ENCODE results near the gene FIBIN.

The FIBIN gene

DNA sequence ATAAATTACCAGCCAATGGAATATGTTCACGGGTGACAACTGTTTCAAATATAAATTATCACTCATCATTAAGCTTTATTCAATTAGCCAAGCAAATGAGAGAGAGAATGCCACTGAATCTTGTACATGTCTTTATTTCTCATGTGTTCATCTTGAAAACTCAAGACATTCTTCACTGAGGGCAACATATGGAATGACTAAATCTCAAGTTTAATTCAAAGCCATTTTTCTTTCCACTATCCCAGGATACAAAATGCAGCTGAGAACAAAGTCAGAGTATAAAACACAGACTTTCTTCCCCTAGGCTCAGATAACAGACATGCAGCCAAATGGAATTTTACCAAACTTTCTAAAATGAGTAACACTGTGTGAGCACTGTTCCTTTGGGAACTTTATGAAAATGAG, 34.7 kb downstream of the FIBIN start:
- no peak for DNase-seq
- Histone ChIP-seq H3K27ac (ENCODE audit: low read length) (no peak overlapping the region), H4K20me1 (ENCODE audit: insufficient read depth, low read length) (no peaks in the 10 kb centered on the region), H3K4me1 (ENCODE audit: insufficient read depth, low read length) (no peaks in the 10 kb centered on the region), H3K4me2 (ENCODE audit: insufficient read depth, low read length) (no peak overlapping the region), H3K9ac (ENCODE audit: low read depth, low read length) (no peak overlapping the region), H3K4me3 (ENCODE audit: low read depth in 1 of 2, low read length in 2 of 2) (no peak overlapping the region), H2AFZ (ENCODE audit: low read depth, low read length) (no peak overlapping the region), H3K79me2 (ENCODE audit: insufficient read depth, low read length) (no peaks in the 10 kb centered on the region), H3K36me3 (ENCODE audit: insufficient read depth, low read length) (no peaks in the 10 kb centered on the region), H3K27me3 (ENCODE audit: insufficient read depth, low read length, poor library complexity) (no peaks in the 10 kb centered on the region), H3K9me3 (ENCODE audit: insufficient read depth, low read length, severe bottlenecking) (peaks cover 7% of the 10 kb centered on the region)
- ATAC-seq (ENCODE audit: insufficient read depth, low read depth): no peak
- TF ChIP-seq EZH2 (IDR thresholded peaks at IDR 0.05; ENCODE audit: borderline replicate concordance, low read depth, low read length, severe bottlenecking) (no peak), CTCF (IDR thresholded peaks at IDR 0.05; ENCODE audit: borderline replicate concordance, extremely low read depth, low read length, poor library complexity, severe bottlenecking) (no peak)

- no peak overlapping the region for H2AFZ ChIP-seq (ENCODE audit: low read depth, low read length)
- no peaks in the 10 kb centered on the region for H3K4me1 ChIP-seq (ENCODE audit: insufficient read depth, low read length)
- H3K4me2 ChIP-seq (ENCODE audit: insufficient read depth, low read length): no peak overlapping the region
- DNase-seq: no peak
- H4K20me1 ChIP-seq (ENCODE audit: insufficient read depth, low read length): no peaks in the 10 kb centered on the region
- H3K9me3 ChIP-seq (ENCODE audit: insufficient read depth, low read length, severe bottlenecking): peaks cover 7% of the 10 kb centered on the region
- H3K36me3 ChIP-seq (ENCODE audit: insufficient read depth, low read length): no peaks in the 10 kb centered on the region
- no peak overlapping the region for H3K9ac ChIP-seq (ENCODE audit: low read depth, low read length)
- no peak for ATAC-seq (ENCODE audit: insufficient read depth, low read depth)
- H3K4me3 ChIP-seq (ENCODE audit: low read depth in 1 of 2, low read length in 2 of 2): no peak overlapping the region
- TF ChIP-seq EZH2 (IDR thresholded peaks at IDR 0.05; ENCODE audit: borderline replicate concordance, low read depth, low read length, severe bottlenecking) (no peak), CTCF (IDR thresholded peaks at IDR 0.05; ENCODE audit: borderline replicate concordance, extremely low read depth, low read length, poor library complexity, severe bottlenecking) (no peak)
- no peaks in the 10 kb centered on the region for H3K79me2 ChIP-seq (ENCODE audit: insufficient read depth, low read length)
- no peaks in the 10 kb centered on the region for H3K27me3 ChIP-seq (ENCODE audit: insufficient read depth, low read length, poor library complexity)
- H3K27ac ChIP-seq (ENCODE audit: low read length): no peak overlapping the region
Measured at GRCh38 chr11:27029966-27030365, 36.1 kb downstream of the FIBIN start.

DNA sequence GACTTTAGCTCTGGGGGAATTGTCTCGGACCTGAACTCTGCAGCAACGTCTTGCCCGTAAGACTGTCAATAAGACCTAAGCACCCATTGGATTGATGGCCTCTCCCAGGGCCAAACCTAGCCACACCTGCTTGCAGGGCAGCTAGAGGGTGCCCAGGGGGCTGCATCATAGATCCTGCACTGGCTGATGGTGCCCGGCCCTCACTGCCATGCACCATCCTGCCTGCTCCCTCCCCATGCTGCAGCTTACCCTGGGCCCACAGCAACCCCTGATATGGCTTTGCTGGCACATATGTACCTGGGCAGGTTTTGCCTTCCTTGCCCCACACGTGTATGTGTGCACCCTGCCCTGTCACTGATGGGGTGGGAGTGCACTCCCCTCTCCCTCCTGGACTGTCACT, 37.8 kb downstream of the FIBIN start:
- H3K79me2 ChIP-seq (ENCODE audit: insufficient read depth, low read length): no peaks in the 10 kb centered on the region
- no peak for ATAC-seq (ENCODE audit: insufficient read depth, low read depth)
- H3K36me3 ChIP-seq (ENCODE audit: insufficient read depth, low read length): no peaks in the 10 kb centered on the region
- H3K9me3 ChIP-seq (ENCODE audit: insufficient read depth, low read length, severe bottlenecking): peaks cover 7% of the 10 kb centered on the region
- no peak for DNase-seq
- H3K27me3 ChIP-seq (ENCODE audit: insufficient read depth, low read length, poor library complexity): no peaks in the 10 kb centered on the region
- H3K4me3 ChIP-seq (ENCODE audit: low read depth in 1 of 2, low read length in 2 of 2): no peak overlapping the region
- H3K4me1 ChIP-seq (ENCODE audit: insufficient read depth, low read length): no peaks in the 10 kb centered on the region
- no peak overlapping the region for H2AFZ ChIP-seq (ENCODE audit: low read depth, low read length)
- no peak overlapping the region for H3K9ac ChIP-seq (ENCODE audit: low read depth, low read length)
- no peak overlapping the region for H3K4me2 ChIP-seq (ENCODE audit: insufficient read depth, low read length)
- no peaks in the 10 kb centered on the region for H4K20me1 ChIP-seq (ENCODE audit: insufficient read depth, low read length)
- H3K27ac ChIP-seq (ENCODE audit: low read length): no peak overlapping the region
- no peak for TF ChIP-seq CTCF (IDR thresholded peaks at IDR 0.05; ENCODE audit: borderline replicate concordance, extremely low read depth, low read length, poor library complexity, severe bottlenecking)
- TF ChIP-seq EZH2 (IDR thresholded peaks at IDR 0.05; ENCODE audit: borderline replicate concordance, low read depth, low read length, severe bottlenecking): no peak

DNA sequence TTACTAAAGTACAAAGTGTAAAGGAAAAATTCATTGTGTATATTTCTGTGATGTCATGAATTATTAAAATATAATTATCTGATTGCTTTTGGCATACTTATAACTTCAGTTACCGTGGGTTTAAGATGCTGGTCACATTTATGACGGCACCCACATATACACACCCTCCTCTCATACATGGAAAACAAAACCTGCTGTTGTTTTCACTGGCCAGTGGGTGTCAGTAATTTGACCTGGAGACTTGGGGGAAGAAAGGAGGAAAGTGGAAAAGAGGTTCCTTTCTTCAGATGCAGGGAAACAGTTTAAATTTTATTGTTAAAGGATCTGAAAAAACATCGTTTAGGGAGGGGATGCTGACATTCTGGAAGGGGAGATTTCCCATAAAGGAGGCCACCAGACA, 46.0 kb downstream of the FIBIN start:
- no peak overlapping the region for H2AFZ ChIP-seq (ENCODE audit: low read depth, low read length)
- no peak for ATAC-seq (ENCODE audit: insufficient read depth, low read depth)

More for the DNA sequence above, 46.0 kb downstream of the FIBIN start:
- Histone ChIP-seq H4K20me1 (ENCODE audit: insufficient read depth, low read length) (no peaks in the 10 kb centered on the region), H3K79me2 (ENCODE audit: insufficient read depth, low read length) (no peaks in the 10 kb centered on the region), H3K4me1 (ENCODE audit: insufficient read depth, low read length) (no peaks in the 10 kb centered on the region), H3K36me3 (ENCODE audit: insufficient read depth, low read length) (no peaks in the 10 kb centered on the region), H3K27ac (ENCODE audit: low read length) (no peak overlapping the region), H3K4me3 (ENCODE audit: low read depth in 1 of 2, low read length in 2 of 2) (no peak overlapping the region), H3K4me2 (ENCODE audit: insufficient read depth, low read length) (no peak overlapping the region), H3K9ac (ENCODE audit: low read depth, low read length) (no peak overlapping the region), H3K9me3 (ENCODE audit: insufficient read depth, low read length, severe bottlenecking) (no peaks in the 10 kb centered on the region), H3K27me3 (ENCODE audit: insufficient read depth, low read length, poor library complexity) (no peaks in the 10 kb centered on the region)
- TF ChIP-seq CTCF (IDR thresholded peaks at IDR 0.05; ENCODE audit: borderline replicate concordance, extremely low read depth, low read length, poor library complexity, severe bottlenecking): no peak
- no peak for TF ChIP-seq EZH2 (IDR thresholded peaks at IDR 0.05; ENCODE audit: borderline replicate concordance, low read depth, low read length, severe bottlenecking)
- no peak for DNase-seq
